Large intestine (tissue), 3 donors: ENCODE measurements around the gene ACBD5. TPM values are rescaled to one million over a fixed set of nuclear protein-coding genes. Genes with fewer than 3 reads are reported as not detected.

Source experiments
- DNase-seq, 2 donors: peaks; one replicate each; pipeline versions ENCODE4 v3.0.0 to v3.0.0-alpha.2; 2013
- H3K27ac ChIP-seq: one replicate; pipeline ENCODE4 v1.5.1; 2013; ENCODE audit warnings: low read length
- H3K27me3 ChIP-seq: 2 replicates; pipeline ENCODE4 v1.6.1; 2013; ENCODE audit warnings: low read length; ENCODE audit not compliant: control insufficient read depth, insufficient read depth
- H3K36me3 ChIP-seq: 2 replicates; pipeline ENCODE4 v1.6.1; 2013; ENCODE audit warnings: low read length; ENCODE audit not compliant: control insufficient read depth, insufficient read depth
- H3K4me1 ChIP-seq: one replicate; pipeline ENCODE4 v1.6.1; 2013; ENCODE audit warnings: low read length; ENCODE audit not compliant: control insufficient read depth, insufficient read depth
- H3K4me3 ChIP-seq: one replicate; pipeline ENCODE4 v1.5.1; 2013; ENCODE audit warnings: low read length
- H3K9me3 ChIP-seq: one replicate; pipeline ENCODE4 v1.6.1; 2013; ENCODE audit warnings: mild to moderate bottlenecking, low read depth, low read length, moderate library complexity; ENCODE audit not compliant: control insufficient read depth
- WGBS: methylation state at CpG from one replicate; pipeline ENCODE4 v1.1.5; 2013; ENCODE audit warnings: low lambda C conversion rate; ENCODE audit not compliant: insufficient coverage; 5-methylcytosine and 5-hydroxymethylcytosine counted together
- polyA plus RNA-seq: library from polyadenylated mRNA; unstranded; fragments of 120-200 nt; gene quantifications from one replicate; pipeline ENCODE4 v1.2.1, GENCODE V29; 2013

The ACBD5 gene
- polyA plus RNA-seq, 1 donor, result 44.0 TPM

DNA sequence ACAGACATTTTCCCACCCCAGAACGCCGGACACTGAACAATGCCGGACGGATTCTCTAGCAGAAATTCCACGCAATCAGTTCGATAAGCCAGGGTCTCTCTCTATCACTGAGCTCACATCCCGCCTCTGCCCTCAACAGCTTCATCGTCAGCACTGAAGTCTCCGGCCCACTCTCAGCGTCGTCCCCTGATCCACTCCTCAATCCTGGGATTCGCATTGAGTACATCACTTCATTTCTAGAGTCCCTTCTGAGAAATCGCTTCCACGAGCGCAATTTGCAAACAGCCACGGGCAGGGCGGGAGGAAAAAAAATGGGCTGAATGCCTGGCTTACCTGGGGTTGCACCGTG lies 86.8 kb downstream of the ACBD5 start:
- Histone ChIP-seq H3K4me3 (peak overlapping the region; percentile 63), H3K9me3 (no peaks in the 10 kb centered on the region), H3K36me3 (peaks cover 2% of the 10 kb centered on the region), H3K27me3 (no peaks in the 10 kb centered on the region), H3K27ac (peak overlapping the region; percentile 100), H3K4me1 (no peaks in the 10 kb centered on the region)
- WGBS, result no CpG with 5 or more reads among the region's 18 CpGs
- no peak for DNase-seq

DNA sequence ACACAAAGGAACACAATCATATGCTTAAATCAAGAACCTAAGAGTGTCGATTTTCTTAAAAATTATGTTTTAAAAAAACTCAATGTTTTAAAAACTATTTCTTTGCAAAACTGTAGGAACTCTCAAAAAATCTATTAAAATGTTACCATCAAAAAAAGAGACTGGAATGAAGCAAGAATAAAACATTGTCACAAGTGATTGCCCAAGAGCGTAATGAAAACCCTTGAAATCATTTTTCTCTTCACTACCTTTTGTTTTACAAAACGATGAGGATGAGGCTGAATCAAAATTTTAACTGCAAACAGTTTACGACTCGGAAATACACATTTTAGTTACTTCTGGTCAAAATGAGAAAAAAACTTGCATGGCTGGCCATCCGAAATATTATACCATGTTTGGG lies 87.3 kb downstream of the ACBD5 start:
- 3% methylated on average over 4 of the region's 6 CpGs for WGBS
- no peak for DNase-seq

DNA sequence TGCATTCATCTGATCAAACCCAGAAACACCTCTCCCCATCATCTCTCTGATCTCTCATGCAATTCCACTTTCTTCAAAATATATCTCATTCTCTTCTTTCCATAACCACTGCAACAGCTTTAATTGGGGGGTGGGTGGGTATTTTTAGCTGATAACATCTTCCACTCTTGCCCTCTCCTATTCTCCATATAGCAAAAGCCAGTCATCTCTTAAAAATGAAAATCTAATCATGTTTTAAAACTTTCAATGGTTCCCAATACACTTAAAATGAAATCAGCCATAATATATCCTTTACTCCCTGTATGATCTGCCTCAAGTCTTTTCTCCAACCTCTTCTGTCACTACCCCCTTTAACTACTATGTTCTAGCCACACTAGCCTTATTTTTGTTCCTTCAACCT lies 87.9 kb downstream of the ACBD5 start:
- peak overlapping the region; percentile 63 for H3K4me3 ChIP-seq
- no peaks in the 10 kb centered on the region for H3K27me3 ChIP-seq
- no peak for DNase-seq
- no peaks in the 10 kb centered on the region for H3K9me3 ChIP-seq
- H3K4me1 ChIP-seq, result no peaks in the 10 kb centered on the region
- H3K36me3 ChIP-seq, result peaks cover 9% of the 10 kb centered on the region
- H3K27ac ChIP-seq, result no peak overlapping the region

More for the DNA sequence above, 87.3 kb downstream of the ACBD5 start:
- Histone ChIP-seq H3K4me1 (no peaks in the 10 kb centered on the region), H3K36me3 (peaks cover 4% of the 10 kb centered on the region), H3K27me3 (no peaks in the 10 kb centered on the region), H3K27ac (peak overlapping the region; percentile 100), H3K4me3 (peak overlapping the region; percentile 63), H3K9me3 (no peaks in the 10 kb centered on the region)

DNA sequence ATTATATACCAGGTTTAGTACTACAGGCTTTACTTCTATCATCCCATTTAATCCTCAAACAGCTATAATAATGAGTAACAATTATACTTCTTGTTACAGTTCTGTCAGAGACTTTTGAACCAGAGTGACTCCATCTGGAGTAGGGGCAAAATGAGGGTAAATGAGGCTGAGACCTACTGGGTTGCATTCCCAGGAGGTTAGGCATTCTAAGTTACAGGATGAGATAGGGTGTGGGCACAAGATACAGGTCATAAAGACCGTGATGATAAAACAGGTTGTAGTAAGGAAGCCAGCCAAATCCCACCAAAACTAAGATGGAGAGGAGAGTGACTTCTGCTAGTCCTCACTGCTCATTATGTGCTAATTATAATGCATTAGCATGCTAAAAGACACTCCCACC lies 90.3 kb downstream of the ACBD5 start:
- Histone ChIP-seq H3K27ac (no peak overlapping the region), H3K9me3 (no peaks in the 10 kb centered on the region)
- no CpG with 5 or more reads among the region's 1 CpG for WGBS

DNA sequence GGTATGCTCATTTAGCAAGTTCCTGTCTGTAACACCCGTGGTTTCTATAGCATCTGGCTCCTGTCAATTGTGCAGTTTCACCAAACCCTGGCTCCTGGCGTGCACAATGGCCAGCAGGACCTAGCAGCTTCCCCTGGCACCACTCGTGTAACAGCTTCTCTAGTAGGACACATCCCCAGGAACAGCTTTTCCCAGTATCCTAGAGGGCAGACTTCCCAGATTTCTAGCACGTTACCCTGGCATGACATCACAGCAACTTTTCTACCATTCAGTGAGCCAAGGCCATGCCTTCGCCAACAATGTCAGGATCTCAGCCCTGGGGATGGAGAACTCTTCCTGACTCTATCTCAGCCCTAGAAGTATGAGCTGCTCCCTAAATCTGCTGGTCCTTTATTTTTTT lies 92.9 kb downstream of the ACBD5 start:
- H3K36me3 ChIP-seq, result peaks cover 33% of the 10 kb centered on the region
- WGBS, result no CpG with 5 or more reads among the region's 5 CpGs
- H3K9me3 ChIP-seq, result no peaks in the 10 kb centered on the region
- H3K27me3 ChIP-seq, result no peaks in the 10 kb centered on the region
- DNase-seq, result no peak
- H3K4me3 ChIP-seq, result no peak overlapping the region
- H3K27ac ChIP-seq, result no peak overlapping the region
- H3K4me1 ChIP-seq, result no peaks in the 10 kb centered on the region

More for the DNA sequence above, 90.3 kb downstream of the ACBD5 start:
- DNase-seq, result no peak
- no peaks in the 10 kb centered on the region for H3K4me1 ChIP-seq
- H3K36me3 ChIP-seq, result peaks cover 25% of the 10 kb centered on the region
- no peak overlapping the region for H3K4me3 ChIP-seq
- no peaks in the 10 kb centered on the region for H3K27me3 ChIP-seq

DNA sequence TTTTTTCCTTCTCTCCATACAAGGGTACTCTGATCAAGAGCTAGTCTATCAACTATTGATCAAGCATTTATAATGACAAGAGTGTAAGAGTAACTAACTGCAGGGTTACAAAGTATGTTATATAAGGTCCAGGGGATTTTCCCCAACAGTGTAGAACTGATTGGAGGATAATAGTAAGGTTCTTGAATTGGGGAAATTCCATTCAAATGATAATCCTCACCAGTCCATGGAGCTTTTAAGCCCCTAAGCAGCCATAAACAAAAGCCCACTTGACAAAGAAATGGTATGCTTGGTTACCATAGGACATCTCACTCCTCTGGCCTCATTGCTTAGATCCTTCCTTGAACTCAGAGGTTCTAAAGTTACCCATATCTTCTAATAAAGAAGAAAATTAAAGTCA lies 94.7 kb downstream of the ACBD5 start:
- no peak for DNase-seq

More for the DNA sequence above, 94.7 kb downstream of the ACBD5 start:
- H3K36me3 ChIP-seq, result peaks cover 43% of the 10 kb centered on the region
- H3K4me1 ChIP-seq, result no peaks in the 10 kb centered on the region
- no peaks in the 10 kb centered on the region for H3K9me3 ChIP-seq
- no peaks in the 10 kb centered on the region for H3K27me3 ChIP-seq
- H3K4me3 ChIP-seq, result no peak overlapping the region
- H3K27ac ChIP-seq, result no peak overlapping the region

Other genes starting within 250 kb of the ACBD5 start
- 8.7 TPM for gene ANKRD26, start 140.3 kb downstream of the ACBD5 start, polyA plus RNA-seq
- 81.9 TPM for gene YME1L1, start 86.4 kb downstream of the ACBD5 start, polyA plus RNA-seq
- gene MASTL, start 85.4 kb downstream of the ACBD5 start, polyA plus RNA-seq, result 7.5 TPM